Measurements from ENCODE around the gene CNTNAP4. TPM values are rescaled to one million over a fixed set of nuclear protein-coding genes. Genes with fewer than 3 reads are reported as not detected.

The CNTNAP4 gene
- total RNA-seq = not detected
- long read RNA-seq = 0 reads

- intact Hi-C loops (cut with DNase I) = loop anchor here (10.0 kb wide), 1 partner anchor 898 kb away; no protein-coding TSS in a partner anchor
- no peak for ATAC-seq
- DNase-seq (ENCODE audit: missing footprints) = peak; percentile 68
Measured at GRCh38 chr16:76276745-76277438, at the start of gene CNTNAP4. CNTNAP4 (plus strand) TSS chr16:76277401; CDS start chr16:76277663, 262 bp downstream.

- DNase-seq (ENCODE audit: missing footprints) (no peak), ATAC-seq (no peak)
- intact Hi-C loops (cut with DNase I) = no loop called here
Measured at GRCh38 chr16:76228546-76229146, 48.6 kb upstream of the CNTNAP4 start.

DNA sequence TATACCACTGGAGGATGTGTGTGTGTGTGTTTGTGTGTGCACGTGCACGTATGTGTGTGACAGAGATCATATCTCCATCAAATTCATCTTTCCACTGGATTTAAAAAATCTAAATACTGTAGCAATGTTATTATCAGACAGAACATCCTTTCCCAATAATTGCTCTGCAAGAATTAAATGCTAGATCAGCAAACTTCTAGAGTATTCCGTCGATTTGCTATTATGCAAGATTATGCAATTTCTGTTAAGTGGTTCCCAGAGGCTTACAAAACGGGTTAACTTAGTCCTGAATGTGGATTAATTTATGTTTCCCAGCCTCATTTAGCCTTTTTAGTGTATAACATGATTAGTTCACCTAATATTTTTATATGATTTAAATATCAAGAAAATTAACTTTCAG, 44.5 kb upstream of the CNTNAP4 start:
- DNase-seq (ENCODE audit: missing footprints) = no peak
- intact Hi-C loops (cut with DNase I) = no loop called here
- ATAC-seq = no peak

DNA sequence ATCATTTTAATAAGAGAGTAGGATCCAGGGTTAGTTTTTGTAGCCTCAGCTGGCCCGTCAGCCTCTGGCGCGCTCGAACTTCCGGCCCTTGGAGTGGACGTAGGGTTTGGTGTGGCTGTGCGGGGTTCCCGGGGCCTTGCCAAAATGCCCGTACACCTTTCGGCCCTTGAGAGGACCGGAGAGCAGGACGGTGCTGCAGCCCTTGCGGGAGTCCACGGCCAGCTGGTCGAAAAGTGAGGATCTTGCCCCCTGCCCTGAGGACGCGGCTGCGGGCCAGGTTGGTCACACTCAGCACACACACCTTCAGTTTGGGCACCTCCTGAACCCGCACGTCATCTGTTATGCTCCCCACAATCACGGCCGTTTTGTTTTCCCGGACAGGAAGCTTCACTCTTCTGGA, 42.2 kb upstream of the CNTNAP4 start:
- no peak for DNase-seq (ENCODE audit: missing footprints)
- no peak for ATAC-seq
- intact Hi-C loops (cut with DNase I) = no loop called here

DNA sequence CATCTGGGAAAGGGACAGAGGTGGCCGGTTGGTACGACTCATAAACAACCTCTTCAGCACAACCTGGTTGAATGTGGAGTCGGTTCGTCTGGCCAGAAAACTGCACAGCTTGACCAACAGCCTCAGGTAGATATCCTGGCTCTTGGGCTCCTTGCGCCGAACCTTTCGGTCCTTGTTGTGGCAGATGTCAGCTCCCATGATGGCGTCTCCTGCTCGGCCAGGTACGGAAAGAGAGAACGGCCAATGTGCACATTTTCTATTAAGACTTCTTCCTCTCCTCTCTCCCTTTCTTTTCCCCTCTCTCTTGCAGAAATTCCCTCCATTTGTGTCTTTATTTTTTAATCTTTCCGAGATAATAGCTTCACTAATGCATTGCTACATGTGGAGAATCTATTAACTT, 41.8 kb upstream of the CNTNAP4 start:
- no peak for DNase-seq (ENCODE audit: missing footprints)
- ATAC-seq = no peak
- intact Hi-C loops (cut with DNase I) = no loop called here

- intact Hi-C loops (cut with DNase I) = no loop called here
- no peak for ATAC-seq
- DNase-seq (ENCODE audit: missing footprints) = no peak
Measured at GRCh38 chr16:76237471-76237870, 39.7 kb upstream of the CNTNAP4 start.

GRCh38 chr16:76241755-76242154, 35.4 kb upstream of the CNTNAP4 start:
- intact Hi-C loops (cut with DNase I) = no loop called here
- DNase-seq (ENCODE audit: missing footprints) (peak; percentile 57), ATAC-seq (no peak)

DNA sequence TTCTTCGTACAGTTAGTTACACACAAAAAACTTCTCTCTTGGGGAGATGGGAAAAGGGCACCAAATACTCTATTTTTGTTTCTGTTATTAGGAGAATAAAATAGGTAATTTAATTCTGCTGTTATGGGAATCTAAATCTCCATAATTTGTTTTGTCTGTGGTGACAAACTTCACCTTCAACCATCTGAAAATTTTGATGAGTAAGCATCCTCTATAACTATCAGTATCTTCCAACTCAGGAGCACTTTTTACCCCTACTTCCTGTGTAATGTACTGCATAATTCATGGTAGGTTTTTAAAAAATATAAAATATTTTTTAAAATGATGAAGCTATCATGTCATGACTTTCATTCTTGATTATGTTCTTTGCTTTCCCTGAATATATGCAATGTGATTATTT, 33.6 kb upstream of the CNTNAP4 start:
- no peak for ATAC-seq
- no peak for DNase-seq (ENCODE audit: missing footprints)
- intact Hi-C loops (cut with DNase I) = no loop called here

GRCh38 chr16:76246587-76246986, 30.6 kb upstream of the CNTNAP4 start:
- no peak for ATAC-seq
- intact Hi-C loops (cut with DNase I) = no loop called here
- no peak for DNase-seq (ENCODE audit: missing footprints)

DNA sequence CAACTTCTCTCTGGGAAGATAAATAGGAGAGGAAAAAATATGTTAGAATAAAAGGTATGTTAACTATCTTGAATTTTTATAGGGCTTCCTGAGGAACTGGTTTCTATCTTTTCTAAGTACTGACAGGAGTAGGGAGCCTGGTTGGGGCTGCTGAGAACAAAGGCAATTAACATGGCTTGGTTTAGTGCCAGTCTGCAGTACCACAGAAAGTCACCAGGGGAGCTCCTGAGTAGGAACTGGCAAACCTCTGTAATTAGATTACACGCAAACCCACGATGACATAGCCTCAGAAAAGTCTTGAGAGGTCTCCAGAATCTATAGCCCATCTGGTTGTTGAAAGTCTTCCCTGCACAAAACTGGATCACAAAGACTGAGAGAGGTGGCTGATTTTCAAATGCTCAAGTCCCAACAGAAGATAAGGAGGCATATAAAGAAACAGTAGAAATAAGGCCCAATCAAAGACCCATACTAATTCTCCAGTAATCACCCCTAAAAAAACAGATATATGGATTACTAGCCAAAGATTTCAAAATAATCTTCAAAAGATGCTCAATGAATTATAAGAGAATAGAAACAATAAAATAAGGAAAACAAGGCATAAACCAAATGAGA, 11.7 kb upstream of the CNTNAP4 start:
- intact Hi-C loops (cut with DNase I) = no loop called here
- DNase-seq (ENCODE audit: missing footprints) (no peak), ATAC-seq (no peak)

GRCh38 chr16:76268824-76269223, 8.4 kb upstream of the CNTNAP4 start:
- DNase-seq (ENCODE audit: missing footprints) (no peak), ATAC-seq (no peak)
- intact Hi-C loops (cut with DNase I) = no loop called here

DNA sequence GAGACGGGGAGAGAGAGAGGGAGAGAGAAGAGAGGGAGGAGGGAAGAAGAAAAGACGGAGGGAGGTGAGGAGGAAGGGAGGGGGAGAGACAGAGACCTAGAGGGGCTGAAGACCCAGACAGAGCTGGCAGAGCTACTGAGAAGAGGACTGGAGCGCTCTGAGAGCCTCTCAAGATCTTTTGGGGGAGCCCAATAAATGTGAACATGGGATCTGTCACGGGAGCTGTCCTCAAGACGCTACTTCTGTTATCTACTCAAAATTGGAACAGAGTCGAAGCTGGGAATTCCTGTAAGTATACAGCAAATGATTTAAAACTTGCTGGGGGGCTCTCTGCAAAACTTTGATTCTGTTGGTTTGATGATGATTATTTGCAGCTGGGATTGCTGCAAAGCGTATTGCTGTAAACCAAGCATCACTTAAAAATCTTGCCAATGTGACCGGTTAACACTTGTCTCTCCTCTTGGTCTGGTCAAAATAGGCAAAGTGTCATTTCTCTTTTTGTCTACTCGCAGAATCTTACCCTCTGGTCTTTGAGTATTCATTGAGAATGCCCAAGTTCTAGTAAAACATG, 344 bp downstream of the CNTNAP4 start:
- ATAC-seq (no peak), DNase-seq (ENCODE audit: missing footprints) (no peak)
- intact Hi-C loops (cut with DNase I) = loop anchor here (10.0 kb wide), 1 partner anchor 897 kb away; no protein-coding TSS in a partner anchor

DNA sequence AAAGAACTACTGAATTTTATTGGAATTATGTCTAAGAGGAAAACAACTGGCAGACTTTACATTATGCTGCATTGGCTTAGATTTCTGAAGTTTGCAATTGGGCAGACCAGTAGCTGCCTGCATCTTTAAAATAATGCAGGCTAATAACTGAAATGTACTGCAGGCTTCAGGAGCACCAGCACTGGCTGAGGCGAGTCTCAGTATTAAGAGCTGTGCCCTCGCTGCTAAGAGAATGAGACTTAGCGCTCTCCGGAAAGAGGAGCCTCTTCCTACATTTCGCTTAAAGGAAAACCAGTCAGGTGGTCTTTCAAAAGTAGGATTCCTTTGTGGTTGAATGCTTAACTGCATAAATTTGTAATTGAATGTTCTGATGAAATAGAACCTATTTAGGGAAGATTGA, 885 bp downstream of the CNTNAP4 start:
- intact Hi-C loops (cut with DNase I) = loop anchor here (10.0 kb wide), 1 partner anchor 897 kb away; no protein-coding TSS in a partner anchor
- ATAC-seq (no peak), DNase-seq (ENCODE audit: missing footprints) (no peak)

DNA sequence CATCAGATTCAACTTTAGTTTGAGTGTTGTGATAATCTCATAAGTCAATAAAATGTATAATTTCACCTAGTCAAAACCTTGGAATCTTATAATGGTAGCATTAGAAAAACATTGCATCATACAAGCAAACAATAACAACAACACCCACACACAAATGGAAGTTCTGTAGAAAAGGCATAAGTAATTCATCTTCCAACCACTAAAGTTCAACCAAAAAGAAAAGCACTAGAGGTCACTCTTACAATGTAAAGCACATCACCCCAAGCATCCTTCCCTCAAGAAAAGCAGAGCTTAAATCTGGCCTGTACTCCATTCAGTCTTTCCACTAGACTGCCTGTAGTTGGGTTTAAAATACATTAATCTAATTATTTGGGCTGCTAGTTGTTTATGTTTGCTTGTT, 1.8 kb downstream of the CNTNAP4 start:
- intact Hi-C loops (cut with DNase I) = loop anchor here (10.0 kb wide), 1 partner anchor 896 kb away; no protein-coding TSS in a partner anchor
- DNase-seq (ENCODE audit: missing footprints) (no peak), ATAC-seq (no peak)

- no peak for ATAC-seq
- intact Hi-C loops (cut with DNase I) = no loop called here
- no peak for DNase-seq (ENCODE audit: missing footprints)
Measured at GRCh38 chr16:76280421-76281215, 3.4 kb downstream of the CNTNAP4 start.

DNA sequence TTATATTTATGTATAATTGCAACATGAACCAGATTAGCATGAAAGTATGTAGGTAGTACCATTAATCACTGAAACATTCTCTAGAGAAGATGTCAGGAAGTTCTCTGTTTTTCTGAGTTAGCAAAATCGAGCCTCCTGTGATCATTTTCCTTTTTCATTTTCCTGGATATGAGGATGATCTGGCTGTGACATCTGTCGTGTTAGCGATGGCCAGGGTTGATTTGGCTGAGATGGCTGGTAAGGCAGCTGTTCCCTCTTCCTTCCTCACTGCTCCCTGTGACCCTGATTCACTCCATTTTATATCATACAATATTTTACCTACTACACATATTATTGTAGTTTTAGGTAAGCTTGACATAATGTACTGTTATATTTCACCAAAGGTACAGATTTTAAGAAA, 10.3 kb downstream of the CNTNAP4 start:
- ATAC-seq = no peak

GRCh38 chr16:76292218-76292617, 15.0 kb downstream of the CNTNAP4 start:
- no peak for DNase-seq (ENCODE audit: missing footprints)
- ATAC-seq = no peak
- intact Hi-C loops (cut with DNase I) = no loop called here

More for the DNA sequence above, 10.3 kb downstream of the CNTNAP4 start:
- no peak for DNase-seq (ENCODE audit: missing footprints)
- intact Hi-C loops (cut with DNase I) = no loop called here

DNA sequence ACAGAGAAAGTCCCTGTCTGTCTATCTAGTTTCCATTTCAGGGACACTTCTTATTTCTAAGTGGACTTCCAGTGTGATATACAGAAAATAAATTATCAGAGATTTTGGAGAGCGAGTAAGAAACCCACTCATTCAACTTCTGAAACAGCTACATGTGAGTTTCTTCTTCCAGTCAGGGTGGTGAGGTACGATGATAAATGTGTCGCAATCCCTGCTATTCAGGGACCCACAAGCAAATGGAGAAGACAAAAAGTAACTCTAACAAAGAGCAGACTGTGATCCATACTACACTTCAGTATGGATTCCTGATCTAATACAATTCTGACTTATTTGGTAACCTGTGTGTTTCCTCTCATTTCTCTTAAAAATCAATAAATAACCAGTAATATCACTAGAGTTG, 16.8 kb downstream of the CNTNAP4 start:
- intact Hi-C loops (cut with DNase I) = no loop called here
- DNase-seq (ENCODE audit: missing footprints) = no peak
- no peak for ATAC-seq
